HepG2 (cell line): Measurements from ENCODE around the gene PTEN. TPM values are rescaled to one million over a fixed set of nuclear protein-coding genes. Genes with fewer than 3 reads are reported as not detected.

ENCODE experiments used
- ATAC-seq: fragments of 200-7000 bp; cut with Tn5 transposase; 3 replicates; pipeline ENCODE4 v1.9.1; 2020; ENCODE audit warnings: mild to moderate bottlenecking, moderate library complexity
- BruUV-seq: library from RNA; stranded (reverse); fragments of 400-500 nt; replicated peaks from 2 replicates; lab custom pipeline; 2021; lab: Mats Ljungman, UMichigan
- CTCF ChIA-PET: fragments of 300-600 bp; formaldehyde crosslinking; extraction: SDS; loops from one replicate; lab custom pipeline; 2021; ENCODE audit warnings: low total read pairs, inconsistent platforms, low intra/inter-chr PET ratio; lab: Yijun Ruan, JAX
- POLR2A ChIA-PET: fragments of 350-600 bp; sonication (Branson Sonifier 250); formaldehyde crosslinking; loops from one replicate; lab custom pipeline; 2020; ENCODE audit warnings: antibody characterized with exemption, inconsistent platforms; lab: Yijun Ruan, JAX
- DNase-seq: peaks from one replicate; pipeline ENCODE4 v3.0.0-alpha.2; 2015; ENCODE audit warnings: low spot score
- FAIRE-seq: peaks from 3 replicates; lab custom pipeline; 2011; peaks lifted over from hg19 to GRCh38; lab: Jason Lieb, UNC
- H2AFZ ChIP-seq: one replicate; pipeline ENCODE4 v1.6.1; 2011; ENCODE audit warnings: low read length, inconsistent platforms
- H3K27ac ChIP-seq: fragments of 300-600 bp; 3 replicates; pipeline ENCODE4 v1.8.0; 2011; ENCODE audit warnings: mixed run types, mild to moderate bottlenecking, mixed read lengths, low read length, inconsistent platforms; ENCODE audit not compliant: insufficient read depth; ENCODE audit errors: extremely low read length
- H3K27me3 ChIP-seq, 2 experiments: fragments of 200-600 bp in 1 of 2; 2 replicates in 1 of 2; 3 replicates in 1 of 2; pipeline versions ENCODE4 v1.6.0 to v1.8.0; 2011; ENCODE audit warnings: low read length in 2 of 2, mild to moderate bottlenecking in 2 of 2, moderate library complexity in 2 of 2, inconsistent platforms in 1 of 2; ENCODE audit not compliant: insufficient read depth in 2 of 2, control insufficient read depth in 1 of 2
- H3K36me3 ChIP-seq, 2 experiments: fragments of 200-600 bp in 1 of 2; replicated peaks in 1 of 2; 2 replicates in 1 of 2; 3 replicates in 1 of 2; pipeline versions ENCODE4 v1.5.1 to v1.8.0; 2011; ENCODE audit warnings: low read length in 2 of 2, inconsistent platforms in 1 of 2; ENCODE audit not compliant: insufficient read depth in 2 of 2, control insufficient read depth in 1 of 2
- H3K4me1 ChIP-seq: 2 replicates; pipeline ENCODE4 v1.5.1; 2012; ENCODE audit warnings: low read length, inconsistent platforms; ENCODE audit not compliant: insufficient read depth
- H3K4me2 ChIP-seq: 2 replicates; pipeline ENCODE4 v1.6.0; 2011; ENCODE audit warnings: low read depth, low read length, inconsistent platforms
- H3K4me3 ChIP-seq, 3 experiments: fragments of 200-600 bp in 1 of 3; sonication (generic), shearing (Covaris generic) in 1 of 3; replicated peaks in 1 of 3; 2 replicates each; pipeline ENCODE4 v1.5.1; 2011 to 2016; ENCODE audit warnings: low read length in 3 of 3, inconsistent platforms in 2 of 3, low read depth in 2 of 3, mild to moderate bottlenecking in 2 of 3, control low read depth in 1 of 3, mixed read lengths in 1 of 3; ENCODE audit not compliant: insufficient read depth in 1 of 3
- H3K79me2 ChIP-seq: one replicate; pipeline ENCODE4 v1.6.1; 2011; ENCODE audit warnings: low read length, inconsistent platforms; ENCODE audit not compliant: insufficient read depth
- H3K9ac ChIP-seq: 2 replicates; pipeline ENCODE4 v1.6.0; 2011; ENCODE audit warnings: mild to moderate bottlenecking, low read depth, low read length, inconsistent platforms; ENCODE audit not compliant: insufficient read depth
- H3K9me3 ChIP-seq: 2 replicates; pipeline ENCODE4 v1.5.1; 2012; ENCODE audit warnings: mild to moderate bottlenecking, low read length
- H4K20me1 ChIP-seq: 2 replicates; pipeline ENCODE4 v1.6.0; 2011; ENCODE audit warnings: inconsistent platforms, mild to moderate bottlenecking, low read length, moderate library complexity; ENCODE audit not compliant: insufficient read depth
- CHD2 ChIP-seq: IDR thresholded peaks from 2 replicates; pipeline ENCODE4 v1.6.1; 2011; ENCODE audit warnings: low read depth, low read length, improper control_type of control experiment
- MEIS2 ChIP-seq: sonication (generic); formaldehyde crosslinking; IDR thresholded peaks from 2 replicates; pipeline ENCODE4 v1.9.0; 2021; ENCODE audit warnings: mild to moderate bottlenecking, missing genetic modification reagents
- MYC ChIP-seq: sonication (generic); formaldehyde crosslinking; IDR thresholded peaks from 2 replicates; pipeline ENCODE4 v1.9.0; 2021; ENCODE audit warnings: missing genetic modification reagents, borderline replicate concordance
- SAFB2 ChIP-seq: sonication (generic); formaldehyde crosslinking; IDR thresholded peaks from 2 replicates; pipeline ENCODE4 v1.5.1; 2020; ENCODE audit warnings: missing genetic modification reagents, low read depth, mild to moderate bottlenecking, borderline replicate concordance
- ZNF30 ChIP-seq: sonication (generic); formaldehyde crosslinking; IDR thresholded peaks from 2 replicates; pipeline ENCODE4 v1.5.0; 2020; ENCODE audit warnings: mild to moderate bottlenecking, missing genetic modification reagents
- ZNF550 ChIP-seq: sonication (generic); formaldehyde crosslinking; IDR thresholded peaks from 2 replicates; pipeline ENCODE4 v1.4.0; 2020; ENCODE audit warnings: mild to moderate bottlenecking, missing genetic modification reagents, borderline replicate concordance
- WGBS: methylation state at CpG from one replicate; pipeline ENCODE4 v1.1.6; 2017; ENCODE audit warnings: low lambda C conversion rate; 5-methylcytosine and 5-hydroxymethylcytosine counted together
- in situ Hi-C: cut with HindIII; loops from 2 replicates; pipeline ENCODE4 v1.10.0; 2017; ENCODE audit warnings: low pct_unique_long_range_greater_than_20kb; ENCODE audit not compliant: extremely low pct_ligation_motif_present
- intact Hi-C: fragments of 100-400 bp; cut with micrococcal nuclease; formaldehyde crosslinking; loops from one replicate; pipeline ENCODE4 v1.10.0; 2022; ENCODE audit not compliant: unreplicated experiment
- polyA plus RNA-seq, 8 experiments: library from polyadenylated mRNA; depleted of rRNA in 3 of 8; stranded (reverse) in 7 of 8; unstranded in 1 of 8; fragments of >200 nt; fragmentation: Illumina TruSeq in 4 of 8; extraction: Trizol in 4 of 8; gene quantifications; 2 replicates each; pipeline versions ENCODE4 v1.2.1 to v1.2.3, GENCODE V29; 2011 to 2016; ENCODE audit warnings: low read depth in 4 of 8, missing spikeins in 1 of 8, mixed read lengths in 1 of 8; ENCODE audit not compliant: insufficient read depth in 1 of 8
- total RNA-seq, 5 experiments: library from RNA; depleted of rRNA; stranded (reverse); fragments of >200 nt; fragmentation: Illumina TruSeq; extraction: Trizol; gene quantifications; 2 replicates each; pipeline ENCODE4 v1.2.3, GENCODE V29; 2016; ENCODE audit warnings: low read depth in 1 of 5
- TF ChIP-seq, protein P1 (sequence below): IDR thresholded peaks from 2 replicates; pipeline ENCODE4 v1.6.1; 2012; ENCODE audit warnings: inconsistent platforms
- TF ChIP-seq, protein P2 (sequence below): sonication (generic); formaldehyde crosslinking; IDR thresholded peaks from 2 replicates; pipeline ENCODE4 v1.5.0; 2020; ENCODE audit warnings: missing genetic modification reagents
- TF ChIP-seq, protein P3 (sequence below): sonication (generic); formaldehyde crosslinking; IDR thresholded peaks from 2 replicates; pipeline ENCODE4 v1.5.1; 2020; ENCODE audit warnings: missing genetic modification reagents, mild to moderate bottlenecking, borderline replicate concordance
- TF ChIP-seq, protein P4 (sequence below): IDR thresholded peaks from 2 replicates; pipeline ENCODE4 v1.6.1; 2018; ENCODE audit warnings: missing genetic modification reagents

Gene PTEN
- total and polyA plus RNA-seq, 2 of the 13 experiments (the other 11 are each of a cell fraction or from before 2014, with no cell fraction given) = 30.3 to 61.3 TPM

DNA sequence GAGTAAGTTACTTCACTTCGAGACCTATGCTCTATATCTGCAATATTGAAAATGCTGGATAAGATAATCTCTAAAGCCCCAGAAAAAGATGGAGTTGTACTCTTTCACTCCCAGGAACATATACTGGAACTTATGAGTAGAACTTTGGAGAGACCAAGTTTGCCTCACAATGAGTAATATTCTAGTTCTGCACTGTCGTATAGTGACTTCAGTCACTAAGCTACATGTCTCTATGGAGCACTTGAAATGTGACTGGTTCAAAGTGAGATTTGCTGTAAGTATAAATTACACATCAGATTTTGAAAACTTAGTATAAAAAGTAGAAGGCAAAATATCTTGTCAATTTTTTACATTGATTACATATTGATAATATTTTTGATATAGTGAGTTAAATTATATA, 116.4 kb downstream of the PTEN start:
- intact Hi-C loops = loop anchor here (10.0 kb wide), 1 partner anchor 135 kb away; no protein-coding TSS in a partner anchor

More for the DNA sequence above, 116.4 kb downstream of the PTEN start:
- BruUV-seq = no TSS peak
- Histone ChIP-seq H3K4me2 (no peak overlapping the region), H3K4me3 (no peak overlapping the region), H2AFZ (no peak overlapping the region), H3K27ac (no peak overlapping the region), H3K4me1 (no peaks in the 10 kb centered on the region), H4K20me1 (no peaks in the 10 kb centered on the region), H3K36me3 (no peaks in the 10 kb centered on the region), H3K9me3 (no peaks in the 10 kb centered on the region), H3K27me3 (no peaks in the 10 kb centered on the region), H3K9ac (no peak overlapping the region), H3K79me2 (no peaks in the 10 kb centered on the region)
- WGBS = 76% methylated on average over 2 of the region's 2 CpGs
- FAIRE-seq (no peak), ATAC-seq (no peak), DNase-seq (no peak)
- ChIA-PET CTCF (no interaction called here), POLR2A (no interaction called here)
- TF ChIP-seq, protein P1, sequence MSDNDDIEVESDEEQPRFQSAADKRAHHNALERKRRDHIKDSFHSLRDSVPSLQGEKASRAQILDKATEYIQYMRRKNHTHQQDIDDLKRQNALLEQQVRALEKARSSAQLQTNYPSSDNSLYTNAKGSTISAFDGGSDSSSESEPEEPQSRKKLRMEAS = no peak
- TF ChIP-seq, protein P2, sequence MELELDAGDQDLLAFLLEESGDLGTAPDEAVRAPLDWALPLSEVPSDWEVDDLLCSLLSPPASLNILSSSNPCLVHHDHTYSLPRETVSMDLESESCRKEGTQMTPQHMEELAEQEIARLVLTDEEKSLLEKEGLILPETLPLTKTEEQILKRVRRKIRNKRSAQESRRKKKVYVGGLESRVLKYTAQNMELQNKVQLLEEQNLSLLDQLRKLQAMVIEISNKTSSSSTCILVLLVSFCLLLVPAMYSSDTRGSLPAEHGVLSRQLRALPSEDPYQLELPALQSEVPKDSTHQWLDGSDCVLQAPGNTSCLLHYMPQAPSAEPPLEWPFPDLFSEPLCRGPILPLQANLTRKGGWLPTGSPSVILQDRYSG = no peak
- TF ChIP-seq, protein P3, sequence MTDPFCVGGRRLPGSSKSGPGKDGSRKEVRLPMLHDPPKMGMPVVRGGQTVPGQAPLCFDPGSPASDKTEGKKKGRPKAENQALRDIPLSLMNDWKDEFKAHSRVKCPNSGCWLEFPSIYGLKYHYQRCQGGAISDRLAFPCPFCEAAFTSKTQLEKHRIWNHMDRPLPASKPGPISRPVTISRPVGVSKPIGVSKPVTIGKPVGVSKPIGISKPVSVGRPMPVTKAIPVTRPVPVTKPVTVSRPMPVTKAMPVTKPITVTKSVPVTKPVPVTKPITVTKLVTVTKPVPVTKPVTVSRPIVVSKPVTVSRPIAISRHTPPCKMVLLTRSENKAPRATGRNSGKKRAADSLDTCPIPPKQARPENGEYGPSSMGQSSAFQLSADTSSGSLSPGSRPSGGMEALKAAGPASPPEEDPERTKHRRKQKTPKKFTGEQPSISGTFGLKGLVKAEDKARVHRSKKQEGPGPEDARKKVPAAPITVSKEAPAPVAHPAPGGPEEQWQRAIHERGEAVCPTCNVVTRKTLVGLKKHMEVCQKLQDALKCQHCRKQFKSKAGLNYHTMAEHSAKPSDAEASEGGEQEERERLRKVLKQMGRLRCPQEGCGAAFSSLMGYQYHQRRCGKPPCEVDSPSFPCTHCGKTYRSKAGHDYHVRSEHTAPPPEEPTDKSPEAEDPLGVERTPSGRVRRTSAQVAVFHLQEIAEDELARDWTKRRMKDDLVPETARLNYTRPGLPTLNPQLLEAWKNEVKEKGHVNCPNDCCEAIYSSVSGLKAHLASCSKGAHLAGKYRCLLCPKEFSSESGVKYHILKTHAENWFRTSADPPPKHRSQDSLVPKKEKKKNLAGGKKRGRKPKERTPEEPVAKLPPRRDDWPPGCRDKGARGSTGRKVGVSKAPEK (CRISPR knock-in tag) = no peak
- TF ChIP-seq MEIS2 (CRISPR knock-in tag) = no peak
- no peak for TF ChIP-seq ZNF30 (CRISPR knock-in tag)
- TF ChIP-seq MYC (CRISPR knock-in tag) = no peak
- TF ChIP-seq CHD2 = no peak
- TF ChIP-seq SAFB2 = no peak
- TF ChIP-seq, protein P4, sequence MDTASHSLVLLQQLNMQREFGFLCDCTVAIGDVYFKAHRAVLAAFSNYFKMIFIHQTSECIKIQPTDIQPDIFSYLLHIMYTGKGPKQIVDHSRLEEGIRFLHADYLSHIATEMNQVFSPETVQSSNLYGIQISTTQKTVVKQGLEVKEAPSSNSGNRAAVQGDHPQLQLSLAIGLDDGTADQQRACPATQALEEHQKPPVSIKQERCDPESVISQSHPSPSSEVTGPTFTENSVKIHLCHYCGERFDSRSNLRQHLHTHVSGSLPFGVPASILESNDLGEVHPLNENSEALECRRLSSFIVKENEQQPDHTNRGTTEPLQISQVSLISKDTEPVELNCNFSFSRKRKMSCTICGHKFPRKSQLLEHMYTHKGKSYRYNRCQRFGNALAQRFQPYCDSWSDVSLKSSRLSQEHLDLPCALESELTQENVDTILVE = no peak
- TF ChIP-seq ZNF550 (CRISPR knock-in tag) = no peak
- in situ Hi-C loops = no loop called here
